Liver (tissue), 3 donors: Measurements from ENCODE around the gene RASSF1.

Source experiments
- EGR1 ChIP-seq, 2 donors: IDR thresholded peaks; 2 replicates each; pipeline ENCODE4 v1.6.1; 2016 to 2018; ENCODE audit warnings: antibody characterized with exemption in 2 of 2, low read depth in 2 of 2
- GABPA ChIP-seq, 2 donors: IDR thresholded peaks in 1 of 2; conservative IDR thresholded peaks in 1 of 2; 2 replicates each; pipeline ENCODE4 v1.6.1; 2016; ENCODE audit warnings: antibody characterized with exemption in 2 of 2, mild to moderate bottlenecking in 1 of 2, moderate library complexity in 1 of 2
- HNF4G ChIP-seq: IDR thresholded peaks from 2 replicates; pipeline ENCODE4 v1.6.1; 2016; ENCODE audit warnings: antibody characterized with exemption
- JUND ChIP-seq, 2 donors: IDR thresholded peaks; 2 replicates each; pipeline ENCODE4 v1.6.1; 2016; ENCODE audit warnings: antibody characterized with exemption in 2 of 2
- NR2F2 ChIP-seq: IDR thresholded peaks from 2 replicates; pipeline ENCODE4 v1.6.1; 2016; ENCODE audit warnings: antibody characterized with exemption
- RAD21 ChIP-seq, 2 donors: IDR thresholded peaks; 2 replicates each; pipeline ENCODE4 v1.6.1; 2016; ENCODE audit warnings: antibody characterized with exemption in 2 of 2, mild to moderate bottlenecking in 2 of 2
- SP1 ChIP-seq: IDR thresholded peaks from 2 replicates; pipeline ENCODE4 v1.6.1; 2018; ENCODE audit warnings: antibody characterized with exemption, mild to moderate bottlenecking
- TAF1 ChIP-seq: conservative IDR thresholded peaks from 2 replicates; pipeline ENCODE4 v1.6.1; 2016; ENCODE audit warnings: antibody characterized with exemption, mild to moderate bottlenecking
- YY1 ChIP-seq: IDR thresholded peaks from 2 replicates; pipeline ENCODE4 v1.6.1; 2016; ENCODE audit warnings: antibody characterized with exemption, mild to moderate bottlenecking
- TF ChIP-seq, protein P1 (sequence below): fragments of 150-350 bp; IDR thresholded peaks from 2 replicates; pipeline ENCODE4 v1.5.1; 2017; ENCODE audit warnings: improper control_type of control experiment, low read depth, low read length; ENCODE audit not compliant: missing input control
- TF ChIP-seq, protein P2 (sequence below): IDR thresholded peaks from 2 replicates; pipeline ENCODE4 v1.6.1; 2016; ENCODE audit warnings: antibody characterized with exemption, mild to moderate bottlenecking
- TF ChIP-seq, protein P3 (sequence below): IDR thresholded peaks from 2 replicates; pipeline ENCODE4 v1.6.1; 2016; ENCODE audit warnings: antibody characterized with exemption
- TF ChIP-seq, protein P4 (sequence below): IDR thresholded peaks from 2 replicates; pipeline ENCODE4 v1.6.1; 2016; ENCODE audit warnings: antibody characterized with exemption
- TF ChIP-seq, protein P5 (sequence below): IDR thresholded peaks from 2 replicates; pipeline ENCODE4 v1.6.1; 2016; ENCODE audit warnings: antibody characterized with exemption
- donor health status: healthy.
- donor health status: healthy.

DNA sequence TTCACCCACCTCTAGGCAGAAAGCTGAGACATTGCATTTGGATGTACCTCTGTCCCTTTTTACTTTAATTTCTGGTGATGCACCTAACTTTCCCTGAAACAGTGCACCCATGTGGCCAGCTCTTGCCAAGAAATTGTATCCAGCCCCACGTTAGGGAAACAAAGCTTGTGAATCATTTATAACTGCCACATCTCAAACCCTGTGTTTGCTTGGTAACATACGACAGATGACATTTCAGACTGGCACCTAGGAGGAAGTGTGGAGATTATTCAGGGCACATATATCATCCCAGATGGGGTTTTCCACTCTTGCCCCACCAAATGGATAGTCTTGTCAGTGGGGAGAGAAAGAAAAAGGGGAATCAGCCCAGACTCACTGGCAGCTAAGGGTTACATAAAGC lies 12.1 kb upstream of the RASSF1 start:
- no peak for TF ChIP-seq RAD21 (IDR thresholded peaks at IDR 0.05)
- no peak for TF ChIP-seq GABPA (IDR thresholded peaks at IDR 0.05 in 1 of 2, conservative IDR thresholded peaks at IDR 0.05 in 1 of 2)
- TF ChIP-seq, protein P1, sequence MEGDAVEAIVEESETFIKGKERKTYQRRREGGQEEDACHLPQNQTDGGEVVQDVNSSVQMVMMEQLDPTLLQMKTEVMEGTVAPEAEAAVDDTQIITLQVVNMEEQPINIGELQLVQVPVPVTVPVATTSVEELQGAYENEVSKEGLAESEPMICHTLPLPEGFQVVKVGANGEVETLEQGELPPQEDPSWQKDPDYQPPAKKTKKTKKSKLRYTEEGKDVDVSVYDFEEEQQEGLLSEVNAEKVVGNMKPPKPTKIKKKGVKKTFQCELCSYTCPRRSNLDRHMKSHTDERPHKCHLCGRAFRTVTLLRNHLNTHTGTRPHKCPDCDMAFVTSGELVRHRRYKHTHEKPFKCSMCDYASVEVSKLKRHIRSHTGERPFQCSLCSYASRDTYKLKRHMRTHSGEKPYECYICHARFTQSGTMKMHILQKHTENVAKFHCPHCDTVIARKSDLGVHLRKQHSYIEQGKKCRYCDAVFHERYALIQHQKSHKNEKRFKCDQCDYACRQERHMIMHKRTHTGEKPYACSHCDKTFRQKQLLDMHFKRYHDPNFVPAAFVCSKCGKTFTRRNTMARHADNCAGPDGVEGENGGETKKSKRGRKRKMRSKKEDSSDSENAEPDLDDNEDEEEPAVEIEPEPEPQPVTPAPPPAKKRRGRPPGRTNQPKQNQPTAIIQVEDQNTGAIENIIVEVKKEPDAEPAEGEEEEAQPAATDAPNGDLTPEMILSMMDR = no peak
- TF ChIP-seq, protein P2, sequence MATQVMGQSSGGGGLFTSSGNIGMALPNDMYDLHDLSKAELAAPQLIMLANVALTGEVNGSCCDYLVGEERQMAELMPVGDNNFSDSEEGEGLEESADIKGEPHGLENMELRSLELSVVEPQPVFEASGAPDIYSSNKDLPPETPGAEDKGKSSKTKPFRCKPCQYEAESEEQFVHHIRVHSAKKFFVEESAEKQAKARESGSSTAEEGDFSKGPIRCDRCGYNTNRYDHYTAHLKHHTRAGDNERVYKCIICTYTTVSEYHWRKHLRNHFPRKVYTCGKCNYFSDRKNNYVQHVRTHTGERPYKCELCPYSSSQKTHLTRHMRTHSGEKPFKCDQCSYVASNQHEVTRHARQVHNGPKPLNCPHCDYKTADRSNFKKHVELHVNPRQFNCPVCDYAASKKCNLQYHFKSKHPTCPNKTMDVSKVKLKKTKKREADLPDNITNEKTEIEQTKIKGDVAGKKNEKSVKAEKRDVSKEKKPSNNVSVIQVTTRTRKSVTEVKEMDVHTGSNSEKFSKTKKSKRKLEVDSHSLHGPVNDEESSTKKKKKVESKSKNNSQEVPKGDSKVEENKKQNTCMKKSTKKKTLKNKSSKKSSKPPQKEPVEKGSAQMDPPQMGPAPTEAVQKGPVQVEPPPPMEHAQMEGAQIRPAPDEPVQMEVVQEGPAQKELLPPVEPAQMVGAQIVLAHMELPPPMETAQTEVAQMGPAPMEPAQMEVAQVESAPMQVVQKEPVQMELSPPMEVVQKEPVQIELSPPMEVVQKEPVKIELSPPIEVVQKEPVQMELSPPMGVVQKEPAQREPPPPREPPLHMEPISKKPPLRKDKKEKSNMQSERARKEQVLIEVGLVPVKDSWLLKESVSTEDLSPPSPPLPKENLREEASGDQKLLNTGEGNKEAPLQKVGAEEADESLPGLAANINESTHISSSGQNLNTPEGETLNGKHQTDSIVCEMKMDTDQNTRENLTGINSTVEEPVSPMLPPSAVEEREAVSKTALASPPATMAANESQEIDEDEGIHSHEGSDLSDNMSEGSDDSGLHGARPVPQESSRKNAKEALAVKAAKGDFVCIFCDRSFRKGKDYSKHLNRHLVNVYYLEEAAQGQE = no peak
- TF ChIP-seq SP1 = no peak
- no peak for TF ChIP-seq YY1
- no peak for TF ChIP-seq TAF1
- no peak for TF ChIP-seq EGR1 (IDR thresholded peaks at IDR 0.05; ENCODE audit: low read depth in 2 of 2)
- TF ChIP-seq, protein P3, sequence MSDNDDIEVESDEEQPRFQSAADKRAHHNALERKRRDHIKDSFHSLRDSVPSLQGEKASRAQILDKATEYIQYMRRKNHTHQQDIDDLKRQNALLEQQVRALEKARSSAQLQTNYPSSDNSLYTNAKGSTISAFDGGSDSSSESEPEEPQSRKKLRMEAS = no peak
- TF ChIP-seq, protein P4, sequence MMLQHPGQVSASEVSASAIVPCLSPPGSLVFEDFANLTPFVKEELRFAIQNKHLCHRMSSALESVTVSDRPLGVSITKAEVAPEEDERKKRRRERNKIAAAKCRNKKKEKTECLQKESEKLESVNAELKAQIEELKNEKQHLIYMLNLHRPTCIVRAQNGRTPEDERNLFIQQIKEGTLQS = no peak
- TF ChIP-seq JUND (IDR thresholded peaks at IDR 0.05) = no peak
- TF ChIP-seq, protein P5, sequence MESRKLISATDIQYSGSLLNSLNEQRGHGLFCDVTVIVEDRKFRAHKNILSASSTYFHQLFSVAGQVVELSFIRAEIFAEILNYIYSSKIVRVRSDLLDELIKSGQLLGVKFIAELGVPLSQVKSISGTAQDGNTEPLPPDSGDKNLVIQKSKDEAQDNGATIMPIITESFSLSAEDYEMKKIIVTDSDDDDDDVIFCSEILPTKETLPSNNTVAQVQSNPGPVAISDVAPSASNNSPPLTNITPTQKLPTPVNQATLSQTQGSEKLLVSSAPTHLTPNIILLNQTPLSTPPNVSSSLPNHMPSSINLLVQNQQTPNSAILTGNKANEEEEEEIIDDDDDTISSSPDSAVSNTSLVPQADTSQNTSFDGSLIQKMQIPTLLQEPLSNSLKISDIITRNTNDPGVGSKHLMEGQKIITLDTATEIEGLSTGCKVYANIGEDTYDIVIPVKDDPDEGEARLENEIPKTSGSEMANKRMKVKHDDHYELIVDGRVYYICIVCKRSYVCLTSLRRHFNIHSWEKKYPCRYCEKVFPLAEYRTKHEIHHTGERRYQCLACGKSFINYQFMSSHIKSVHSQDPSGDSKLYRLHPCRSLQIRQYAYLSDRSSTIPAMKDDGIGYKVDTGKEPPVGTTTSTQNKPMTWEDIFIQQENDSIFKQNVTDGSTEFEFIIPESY = no peak
- no peak for TF ChIP-seq HNF4G
- no peak for TF ChIP-seq NR2F2
